Measurements from ENCODE around the gene DSTYK.

Gene DSTYK

GRCh38 chr1:205107327-205107726 is 104.2 kb downstream of the DSTYK start:
- ChIA-PET CTCF (interaction anchor here (0.7 kb wide), 2 partner anchors 323 to 681 kb away, joined by 3 to 5 read pairs; no protein-coding TSS in a partner anchor), POLR2A (no interaction called here)

GRCh38 chr1:205102404-205102803 is 109.1 kb downstream of the DSTYK start:
- H3K36me3 ChIP-seq (ENCODE audit: control insufficient read depth in 2 of 2, insufficient read depth in 1 of 2, low read length in 2 of 2) = peaks cover 58 to 97% of the 10 kb centered on the region in 2 experiments
- no peaks in the 10 kb centered on the region for H3K9me3 ChIP-seq (ENCODE audit: control insufficient read depth, insufficient read depth, low read depth, low read length)
- H3K27ac ChIP-seq (ENCODE audit: extremely low read depth, low read depth, low read length) = no peak overlapping the region
- ChIA-PET POLR2A (no interaction called here), CTCF (interaction anchor here (0.6 kb wide), 1 partner anchor 47 kb away, joined by 3 read pairs; no protein-coding TSS in a partner anchor)
- H3K4me1 ChIP-seq (ENCODE audit: control insufficient read depth, insufficient read depth, low read length) = no peaks in the 10 kb centered on the region
- no peak overlapping the region for H3K4me3 ChIP-seq (ENCODE audit: low read depth, low read length)
- TF ChIP-seq WT1 (tag by site-specific recombination; IDR thresholded peaks at IDR 0.05) (no peak), ZFP69B (tag by site-specific recombination; IDR thresholded peaks at IDR 0.05) (no peak), KLF1 (tag by site-specific recombination; IDR thresholded peaks at IDR 0.05) (no peak), GFI1B (tag by site-specific recombination; IDR thresholded peaks at IDR 0.05) (no peak), IKZF3 (tag by site-specific recombination; IDR thresholded peaks at IDR 0.05) (no peak), ATF2 (tag by site-specific recombination; IDR thresholded peaks at IDR 0.05; ENCODE audit: low read depth) (no peak), ZNF391 (tag by site-specific recombination; IDR thresholded peaks at IDR 0.05; ENCODE audit: borderline replicate concordance, low read depth) (no peak), ZNF629 (tag by site-specific recombination; IDR thresholded peaks at IDR 0.05) (no peak), ZNF639 (tag by site-specific recombination; IDR thresholded peaks at IDR 0.05) (no peak), ZNF26 (tag by site-specific recombination; IDR thresholded peaks at IDR 0.05) (no peak), ZNF692 (tag by site-specific recombination; IDR thresholded peaks at IDR 0.05) (no peak), ZNF677 (tag by site-specific recombination; IDR thresholded peaks at IDR 0.05) (no peak), PRDM2 (tag by site-specific recombination; IDR thresholded peaks at IDR 0.05; ENCODE audit: borderline replicate concordance) (no peak), ZNF114 (tag by site-specific recombination; IDR thresholded peaks at IDR 0.05) (no peak), ZBTB17 (tag by site-specific recombination; IDR thresholded peaks at IDR 0.05) (no peak), PRDM10 (tag by site-specific recombination; IDR thresholded peaks at IDR 0.05) (no peak), MEIS1 (CRISPR knock-in tag; IDR thresholded peaks at IDR 0.05; ENCODE audit: borderline replicate concordance) (no peak)

More at GRCh38 chr1:205107327-205107726, 104.2 kb downstream of the DSTYK start:
- H3K9me3 ChIP-seq (ENCODE audit: control insufficient read depth, insufficient read depth, low read depth, low read length) = no peaks in the 10 kb centered on the region
- peaks cover 33 to 84% of the 10 kb centered on the region in 2 experiments for H3K36me3 ChIP-seq (ENCODE audit: control insufficient read depth in 2 of 2, insufficient read depth in 1 of 2, low read length in 2 of 2)
- H3K27ac ChIP-seq (ENCODE audit: extremely low read depth, low read depth, low read length) = no peak overlapping the region
- TF ChIP-seq ZFP3 (tag by site-specific recombination; IDR thresholded peaks at IDR 0.05; ENCODE audit: low read depth) (no peak), ZNF664 (tag by site-specific recombination; IDR thresholded peaks at IDR 0.05) (no peak), SCRT2 (tag by site-specific recombination; IDR thresholded peaks at IDR 0.05) (peak; percentile 71), SCRT1 (tag by site-specific recombination; IDR thresholded peaks at IDR 0.05; ENCODE audit: borderline replicate concordance) (peak; percentile 66; the same call in 1 of the 2 replicates)
- H3K4me1 ChIP-seq (ENCODE audit: control insufficient read depth, insufficient read depth, low read length) = no peaks in the 10 kb centered on the region
- H3K4me3 ChIP-seq (ENCODE audit: low read depth, low read length) = no peak overlapping the region

Data from HEK293 (cell line).